Ectodermal cell (in vitro differentiated cells): ENCODE results near the gene ACTC1.
"Not testable (repeated sequence)": the region's sequence is repeated elsewhere in the genome, so short reads cannot be mapped to it uniquely, and the experiment has no call there.

Experiments used
- H3K27ac ChIP-seq: 2 replicates; pipeline ENCODE4 v1.7.0; 2013; ENCODE audit warnings: mild to moderate bottlenecking, low read depth, low read length; ENCODE audit not compliant: insufficient read depth, poor library complexity, severe bottlenecking
- H3K27me3 ChIP-seq: 2 replicates; pipeline ENCODE4 v1.7.0; 2013; ENCODE audit warnings: mild to moderate bottlenecking, low read length; ENCODE audit not compliant: insufficient read depth, control insufficient read depth, poor library complexity, severe bottlenecking
- H3K36me3 ChIP-seq: one replicate; pipeline ENCODE4 v1.7.0; 2013; ENCODE audit warnings: low read length; ENCODE audit not compliant: control insufficient read depth, insufficient read depth
- H3K4me1 ChIP-seq: one replicate; pipeline ENCODE4 v1.7.0; 2013; ENCODE audit warnings: low read length; ENCODE audit not compliant: control insufficient read depth, insufficient read depth
- H3K4me3 ChIP-seq: 2 replicates; pipeline ENCODE4 v1.7.0; 2013; ENCODE audit warnings: low read depth, low read length, control low read depth; ENCODE audit not compliant: insufficient read depth
- H3K9me3 ChIP-seq: 2 replicates; pipeline ENCODE4 v1.7.0; 2013; ENCODE audit warnings: mild to moderate bottlenecking, low read length, moderate library complexity; ENCODE audit not compliant: control insufficient read depth
- WGBS, 2 experiments: methylation state at CpG; one replicate each; pipeline ENCODE4 v1.1.7; 2013; ENCODE audit warnings: missing lambda C conversion rate in 2 of 2; 5-methylcytosine and 5-hydroxymethylcytosine counted together

ACTC1 gene

DNA sequence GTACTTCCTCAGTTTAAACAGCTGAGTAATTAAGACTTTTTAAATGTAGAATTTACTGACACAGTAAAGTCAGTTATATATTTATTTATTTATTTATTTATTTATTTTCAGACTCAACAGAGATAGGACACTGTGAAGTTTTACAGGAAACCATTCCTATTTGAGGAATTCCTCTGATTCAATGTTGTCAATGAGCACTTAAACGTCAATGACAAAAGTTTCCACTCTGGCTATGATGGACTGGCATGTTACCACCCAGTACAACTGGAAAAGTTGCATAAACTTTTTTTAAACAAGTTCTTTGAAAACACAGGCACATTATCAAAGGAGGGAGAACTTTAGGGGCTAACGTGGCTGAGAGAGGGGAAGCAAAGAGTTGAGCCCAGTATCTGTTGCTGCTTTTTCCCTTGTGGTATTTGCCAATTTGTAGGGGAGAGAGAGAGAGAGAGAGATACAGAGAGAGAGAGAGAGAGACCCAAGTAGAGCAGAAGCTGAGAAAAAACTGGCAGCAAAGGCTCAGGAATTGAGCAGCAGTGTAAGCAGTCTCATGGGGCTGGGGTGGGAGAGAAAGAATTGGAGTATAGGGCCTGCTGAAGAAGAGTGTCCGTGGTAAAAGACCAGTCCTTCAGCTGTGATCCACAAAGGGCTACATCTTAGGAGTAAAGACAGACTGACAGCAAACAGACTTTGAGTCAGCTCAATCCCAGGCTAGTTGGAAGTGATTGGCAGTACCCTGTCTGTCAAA lies 18.3 kb upstream of the ACTC1 start:
- H3K9me3 ChIP-seq = no peaks in the 10 kb centered on the region
- no peaks in the 10 kb centered on the region for H3K36me3 ChIP-seq
- WGBS, 2 experiments = 73 to 81% methylated on average over 3 of the region's 3 CpGs
- no peaks in the 10 kb centered on the region for H3K27me3 ChIP-seq
- no peak overlapping the region for H3K4me3 ChIP-seq
- no peaks in the 10 kb centered on the region for H3K4me1 ChIP-seq
- H3K27ac ChIP-seq = no peak overlapping the region

DNA sequence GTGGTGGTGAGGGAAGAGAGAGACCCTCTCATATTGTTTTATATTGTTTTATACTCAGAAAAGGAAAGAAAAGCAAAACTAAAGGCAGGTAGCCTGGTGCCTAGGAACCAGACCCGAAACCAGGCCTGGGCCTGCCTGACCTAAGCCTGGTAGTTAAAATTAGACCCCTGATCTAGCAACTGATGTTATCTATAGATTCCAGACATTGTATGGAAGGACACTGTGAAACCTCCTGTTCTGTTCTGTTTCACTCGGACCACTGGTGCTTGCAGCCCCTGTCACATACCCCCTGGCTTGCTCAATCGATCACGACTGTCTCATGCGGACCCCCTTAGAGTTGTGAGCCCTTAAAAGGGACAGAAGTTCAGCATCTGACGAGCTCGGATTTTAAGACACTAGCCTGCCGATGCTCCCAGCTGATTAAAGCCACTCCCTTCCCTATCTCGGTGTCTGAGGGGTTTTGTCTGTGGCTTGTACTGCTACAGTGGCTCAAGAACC lies 17.6 kb upstream of the ACTC1 start:
- 80 to 93% methylated on average over 9 of the region's 9 CpGs for WGBS, 2 experiments
- H3K27me3 ChIP-seq, H3K4me1 ChIP-seq, H3K9me3 ChIP-seq, H3K4me3 ChIP-seq, H3K36me3 ChIP-seq, H3K27ac ChIP-seq: not testable (repeated sequence)

DNA sequence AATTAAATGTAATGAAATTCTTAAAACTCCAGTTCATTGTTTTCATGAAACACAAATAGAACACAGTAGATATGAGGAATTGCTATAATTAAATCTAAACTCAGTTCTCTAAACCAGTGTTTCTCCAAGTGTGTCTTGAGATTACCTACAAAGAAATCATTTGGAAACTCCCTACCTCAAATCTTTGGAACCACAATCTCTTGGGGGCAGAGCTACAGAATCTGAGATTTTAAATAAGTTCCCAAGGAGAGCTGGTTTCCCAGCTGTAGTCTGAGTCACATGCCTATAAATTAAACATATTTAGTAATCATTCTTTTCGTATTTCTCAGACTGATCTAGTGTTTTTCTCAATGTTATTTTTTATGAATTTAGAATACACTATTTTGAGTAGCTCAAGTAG lies 17.0 kb upstream of the ACTC1 start:
- H3K4me3 ChIP-seq = no peak overlapping the region
- H3K4me1 ChIP-seq = no peaks in the 10 kb centered on the region
- no peaks in the 10 kb centered on the region for H3K27me3 ChIP-seq
- H3K9me3 ChIP-seq = no peaks in the 10 kb centered on the region
- no peak overlapping the region for H3K27ac ChIP-seq
- no peaks in the 10 kb centered on the region for H3K36me3 ChIP-seq
- WGBS, 2 experiments = no CpG with 5 or more reads among the region's 1 CpG

DNA sequence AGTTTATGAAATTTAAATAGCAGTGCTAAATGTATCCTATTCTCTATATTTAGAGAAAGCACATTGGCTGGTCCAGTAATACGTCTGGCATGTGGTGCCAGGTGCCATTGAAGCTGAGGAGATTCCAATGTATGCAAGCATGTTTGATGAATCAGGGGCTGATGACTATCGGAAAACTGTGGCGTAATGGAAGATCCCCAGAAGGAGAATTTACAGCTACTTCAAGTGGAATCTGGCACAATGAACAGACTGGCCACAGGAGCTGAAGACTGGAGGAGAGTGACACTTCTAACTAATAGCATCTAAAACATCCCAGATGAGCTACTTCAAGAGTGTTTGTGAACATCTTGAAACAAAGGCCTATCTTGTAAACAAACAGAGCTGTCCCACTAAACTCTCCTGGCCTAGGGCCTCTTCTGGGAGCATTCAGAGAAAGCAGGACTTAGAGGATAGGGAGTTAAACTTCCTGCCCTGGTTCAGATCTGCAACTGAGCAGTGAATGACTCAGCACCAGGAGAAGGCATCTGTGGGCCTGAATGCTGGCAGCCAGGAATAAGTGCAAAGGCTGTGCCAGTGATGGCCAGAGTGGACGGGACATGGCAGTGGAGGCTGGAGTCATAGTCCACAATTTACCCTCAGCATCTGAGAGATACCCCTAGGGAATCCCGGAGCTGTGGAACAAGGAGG lies 15.2 kb upstream of the ACTC1 start:
- no peak overlapping the region for H3K4me3 ChIP-seq
- no peaks in the 10 kb centered on the region for H3K27me3 ChIP-seq
- 94 to 96% methylated on average over 5 of the region's 5 CpGs for WGBS, 2 experiments
- H3K9me3 ChIP-seq = no peaks in the 10 kb centered on the region
- no peaks in the 10 kb centered on the region for H3K36me3 ChIP-seq
- no peaks in the 10 kb centered on the region for H3K4me1 ChIP-seq
- no peak overlapping the region for H3K27ac ChIP-seq

DNA sequence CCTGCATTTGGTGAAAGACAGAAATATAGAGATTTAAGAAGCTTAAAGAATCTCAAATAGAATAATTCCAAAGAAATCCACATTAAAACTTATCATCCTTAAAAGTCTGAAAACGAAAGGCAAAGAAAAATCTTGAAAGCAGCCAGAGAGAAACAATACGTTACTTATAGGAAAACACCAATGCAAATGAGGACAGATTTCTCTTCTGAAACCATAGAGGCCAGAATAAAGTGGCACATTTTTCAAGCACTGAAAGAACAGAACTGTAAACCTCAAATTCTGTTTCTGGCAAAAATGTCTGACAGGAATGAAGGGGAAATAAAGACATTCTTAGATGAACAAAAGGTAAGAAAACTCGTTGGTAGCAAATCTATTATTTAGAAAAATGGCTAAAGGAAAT lies 13.8 kb upstream of the ACTC1 start:
- Histone ChIP-seq H3K27me3 (no peaks in the 10 kb centered on the region), H3K27ac (no peak overlapping the region), H3K4me3 (no peak overlapping the region), H3K9me3 (no peaks in the 10 kb centered on the region), H3K36me3 (no peaks in the 10 kb centered on the region), H3K4me1 (no peaks in the 10 kb centered on the region)
- WGBS, 2 experiments = 94 to 95% methylated on average over 3 of the region's 3 CpGs

DNA sequence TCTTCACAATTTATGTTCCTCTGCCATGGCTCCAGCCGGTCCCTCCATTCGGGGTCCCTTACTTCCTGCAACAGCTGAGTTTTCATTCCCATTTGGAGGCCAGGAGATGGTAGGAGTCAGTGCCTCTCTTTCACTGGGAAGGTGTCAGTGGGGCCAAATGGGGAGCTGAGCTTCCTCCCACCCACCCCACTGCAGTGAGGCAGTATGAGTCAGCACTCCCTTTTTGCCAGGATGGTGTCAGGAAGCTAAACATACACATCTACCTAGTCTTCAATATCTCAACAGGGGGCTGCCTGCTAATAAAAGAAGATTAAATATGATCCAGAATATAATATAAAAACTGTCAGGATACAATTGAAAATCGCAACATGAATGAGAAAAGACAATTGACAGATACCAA lies 12.7 kb upstream of the ACTC1 start:
- 77 to 98% methylated on average over 2 to 3 of the region's 3 CpGs for WGBS, 2 experiments
- H3K9me3 ChIP-seq = no peaks in the 10 kb centered on the region
- H3K36me3 ChIP-seq = no peaks in the 10 kb centered on the region
- H3K27ac ChIP-seq = no peak overlapping the region
- no peak overlapping the region for H3K4me3 ChIP-seq
- H3K4me1 ChIP-seq = no peaks in the 10 kb centered on the region
- H3K27me3 ChIP-seq = no peaks in the 10 kb centered on the region

DNA sequence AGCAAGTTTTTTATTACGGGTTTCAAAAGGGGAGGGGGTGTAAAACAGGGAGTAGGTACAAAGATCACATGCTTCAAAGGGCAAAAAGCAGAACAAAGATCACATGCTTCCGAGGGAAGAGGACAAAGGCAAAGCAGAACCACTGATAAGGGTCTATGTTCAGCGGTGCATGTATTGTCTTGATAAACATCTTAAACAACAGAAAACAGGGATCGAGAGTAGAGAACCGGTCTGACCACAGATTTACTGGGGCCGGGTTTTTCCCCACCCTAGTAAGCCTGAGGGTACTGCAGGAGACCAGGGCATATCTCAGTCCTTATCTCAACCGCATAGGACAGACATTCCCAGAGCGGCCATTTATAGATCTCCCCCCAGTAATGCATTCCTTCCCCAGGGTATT lies 11.9 kb upstream of the ACTC1 start:
- not testable (repeated sequence) for H3K9me3 ChIP-seq, H3K4me3 ChIP-seq, H3K27ac ChIP-seq, H3K4me1 ChIP-seq, H3K36me3 ChIP-seq, H3K27me3 ChIP-seq
- WGBS, 2 experiments = 87 to 96% methylated on average over 7 to 8 of the region's 8 CpGs

DNA sequence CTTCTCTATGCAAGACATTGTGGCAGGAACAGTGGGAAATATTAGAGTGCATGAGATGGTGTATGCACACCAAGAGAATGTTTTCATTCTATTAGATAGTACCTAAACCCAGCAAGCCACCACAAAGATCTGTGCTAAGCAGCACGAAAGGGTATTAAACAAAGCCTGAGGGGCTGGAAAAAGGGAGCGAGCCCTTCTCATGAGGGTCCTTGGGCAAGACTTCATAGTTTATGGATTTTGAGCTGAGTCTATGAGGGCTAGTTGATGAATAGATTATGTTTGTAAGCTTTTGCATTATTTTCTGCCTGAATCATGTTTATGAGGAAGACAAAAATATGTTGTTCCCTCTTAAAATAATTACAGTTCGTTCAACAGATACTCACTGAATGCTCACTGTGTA lies 9.4 kb upstream of the ACTC1 start:
- Histone ChIP-seq H3K36me3 (no peaks in the 10 kb centered on the region), H3K27me3 (no peaks in the 10 kb centered on the region), H3K27ac (no peak overlapping the region), H3K9me3 (no peaks in the 10 kb centered on the region), H3K4me3 (no peak overlapping the region), H3K4me1 (peaks cover 2% of the 10 kb centered on the region)
- 96 to 98% methylated on average over 3 of the region's 3 CpGs for WGBS, 2 experiments

DNA sequence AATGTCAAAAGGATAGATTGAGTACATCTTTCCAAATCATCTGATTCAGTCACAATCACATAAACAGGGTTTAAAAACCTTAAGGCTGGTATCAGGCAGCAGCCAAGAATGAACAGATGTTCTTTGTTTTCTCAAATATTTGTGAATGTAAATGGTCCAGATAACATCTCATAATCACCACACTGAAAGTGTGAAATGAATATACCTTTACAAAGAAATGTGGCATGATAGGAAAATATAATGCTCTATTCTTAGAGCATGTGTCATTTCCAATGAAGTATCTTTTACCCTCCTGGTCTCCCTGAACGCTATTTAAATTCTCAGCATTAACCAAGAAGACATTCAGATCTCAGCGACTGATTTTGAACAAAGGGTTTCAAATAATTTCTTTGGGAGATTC lies 8.8 kb upstream of the ACTC1 start:
- 87 to 91% methylated on average over 2 of the region's 2 CpGs for WGBS, 2 experiments
- no peaks in the 10 kb centered on the region for H3K27me3 ChIP-seq
- no peaks in the 10 kb centered on the region for H3K9me3 ChIP-seq
- no peak overlapping the region for H3K4me3 ChIP-seq
- H3K27ac ChIP-seq = no peak overlapping the region
- H3K4me1 ChIP-seq = peaks cover 8% of the 10 kb centered on the region
- no peaks in the 10 kb centered on the region for H3K36me3 ChIP-seq

DNA sequence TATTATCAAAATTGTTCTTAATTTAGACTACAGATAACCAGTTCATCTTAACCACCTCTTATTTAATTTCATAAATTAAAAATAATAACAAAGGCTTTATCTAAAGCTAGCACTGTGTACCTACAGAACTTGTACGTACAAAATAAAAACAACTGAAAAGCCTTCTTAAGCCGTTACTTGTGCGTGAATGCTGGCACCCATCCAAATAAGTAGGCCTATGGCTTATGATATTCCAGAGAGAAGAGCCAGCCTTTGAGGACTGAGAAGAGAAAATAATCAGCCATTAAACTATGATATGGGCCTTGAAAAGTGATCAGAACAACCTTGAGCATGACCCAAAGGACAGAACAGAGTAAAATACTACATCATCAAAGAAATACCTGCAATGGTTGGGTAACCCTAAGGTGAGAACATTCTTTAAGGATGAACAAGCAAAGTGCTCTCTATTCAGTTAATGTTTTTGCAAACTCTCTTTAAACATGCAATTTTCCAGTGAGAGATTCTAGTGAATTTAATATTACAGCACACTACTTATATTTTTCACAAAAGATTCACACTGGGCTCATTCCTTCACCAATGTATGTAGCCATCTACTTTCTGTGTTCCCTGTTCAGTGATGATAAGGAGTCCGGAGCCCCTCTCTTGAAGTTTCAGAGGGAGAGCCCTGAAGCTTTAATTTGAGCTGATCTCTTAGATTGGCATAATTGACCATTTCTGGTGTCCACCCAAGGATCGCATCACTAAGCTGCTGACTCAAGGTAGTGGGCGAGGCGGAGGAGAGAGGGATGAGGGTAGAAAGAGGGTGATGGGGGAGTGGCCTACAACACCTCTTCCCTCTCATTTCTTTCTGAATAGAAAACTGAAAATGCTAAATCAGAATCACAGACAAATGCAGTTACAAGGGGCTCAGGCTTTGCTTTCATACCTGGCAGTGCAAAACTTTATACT lies 7.7 kb upstream of the ACTC1 start:
- 93 to 94% methylated on average over 5 to 7 of the region's 7 CpGs for WGBS, 2 experiments
- Histone ChIP-seq H3K4me1 (peaks cover 10% of the 10 kb centered on the region), H3K4me3 (no peak overlapping the region), H3K36me3 (no peaks in the 10 kb centered on the region), H3K9me3 (no peaks in the 10 kb centered on the region), H3K27me3 (no peaks in the 10 kb centered on the region), H3K27ac (no peak overlapping the region)
